Loucy (cell line): Measurements from ENCODE around the gene BCAM.

Source experiments
- H2AFZ ChIP-seq: fragments of 200-600 bp; sonication (generic); 2 replicates; pipeline ENCODE4 v1.6.0; 2016; ENCODE audit warnings: antibody characterized with exemption, mild to moderate bottlenecking, low read length, moderate library complexity
- H3F3A ChIP-seq: fragments of 200-600 bp; 2 replicates; pipeline ENCODE4 v1.6.0; 2016; ENCODE audit warnings: antibody characterized with exemption, low read depth, mild to moderate bottlenecking
- H3K27me3 ChIP-seq: fragments of 200-600 bp; sonication (generic); 2 replicates; pipeline ENCODE4 v1.6.1; 2014; ENCODE audit warnings: low read length, mild to moderate bottlenecking; ENCODE audit not compliant: insufficient read depth, poor library complexity, severe bottlenecking
- H3K36me3 ChIP-seq: fragments of 200-600 bp; sonication (generic); 2 replicates; pipeline ENCODE4 v1.6.1; 2016; ENCODE audit warnings: low read length; ENCODE audit not compliant: insufficient read depth
- H3K4me1 ChIP-seq: fragments of 200-600 bp; sonication (generic); 2 replicates; pipeline ENCODE4 v1.5.1; 2014; ENCODE audit warnings: low read length, mild to moderate bottlenecking; ENCODE audit not compliant: insufficient read depth, poor library complexity, severe bottlenecking
- H3K4me2 ChIP-seq: fragments of 200-600 bp; sonication (generic); 2 replicates; pipeline ENCODE4 v1.6.0; 2014; ENCODE audit warnings: antibody characterized with exemption, low read length, low read depth, mild to moderate bottlenecking; ENCODE audit not compliant: poor library complexity, severe bottlenecking
- H3K4me3 ChIP-seq: fragments of 200-600 bp; sonication (generic); 2 replicates; pipeline ENCODE4 v1.5.1; 2014; ENCODE audit warnings: low read length, mild to moderate bottlenecking, mixed read lengths; ENCODE audit not compliant: poor library complexity, severe bottlenecking
- H3K79me2 ChIP-seq: fragments of 200-600 bp; sonication (generic); 2 replicates; pipeline ENCODE4 v1.6.1; 2014; ENCODE audit warnings: low read length; ENCODE audit not compliant: insufficient read depth
- H3K9ac ChIP-seq: fragments of 200-600 bp; sonication (generic); 2 replicates; pipeline ENCODE4 v1.6.0; 2014; ENCODE audit warnings: mild to moderate bottlenecking, low read depth, low read length, moderate library complexity; ENCODE audit not compliant: poor library complexity, severe bottlenecking
- H3K9me2 ChIP-seq: fragments of 200-600 bp; sonication (generic); replicated peaks from 2 replicates; pipeline ENCODE4 v1.6.1; 2016; ENCODE audit warnings: low read depth, low read length, mixed read lengths
- H3K9me3 ChIP-seq: fragments of 200-600 bp; sonication (generic); 2 replicates; pipeline ENCODE4 v1.6.1; 2014; ENCODE audit warnings: mild to moderate bottlenecking, antibody characterized with exemption, low read length, low read depth; ENCODE audit not compliant: insufficient read depth
- H4K20me1 ChIP-seq: fragments of 200-600 bp; sonication (generic); 2 replicates; pipeline ENCODE4 v1.6.0; 2014; ENCODE audit warnings: antibody characterized with exemption, low read length, mild to moderate bottlenecking; ENCODE audit not compliant: insufficient read depth, poor library complexity, severe bottlenecking
- EZH2phosphoT487 ChIP-seq: fragments of 200-600 bp; IDR thresholded peaks from 2 replicates; pipeline ENCODE4 v1.6.1; 2018; ENCODE audit warnings: antibody characterized with exemption, mild to moderate bottlenecking, moderate library complexity, borderline replicate concordance
- TF ChIP-seq, protein P1 (sequence below): fragments of 200-600 bp; sonication (generic); conservative IDR thresholded peaks from 2 replicates; pipeline ENCODE4 v1.5.1; 2014; ENCODE audit warnings: mild to moderate bottlenecking, antibody characterized with exemption, low read length

Gene BCAM

DNA sequence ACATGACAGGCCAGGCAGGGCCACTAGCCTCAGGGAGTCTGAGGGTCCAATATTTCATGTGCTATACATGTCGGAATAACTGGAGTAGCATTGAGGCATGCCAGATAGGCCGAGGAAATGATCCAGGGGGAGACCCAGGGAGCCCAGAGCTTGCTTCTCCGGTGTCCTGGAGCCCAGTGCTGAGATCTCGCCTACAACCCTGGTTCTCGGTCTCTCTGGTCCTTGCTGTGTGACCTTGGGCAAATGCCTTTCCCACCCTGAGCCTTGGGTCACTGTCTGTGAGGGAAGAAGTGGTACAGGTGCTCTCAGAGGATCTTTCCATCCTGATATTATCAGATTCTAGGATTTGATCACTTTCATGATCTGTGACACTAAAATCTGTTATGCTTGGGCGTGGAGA, 19.9 kb upstream of the BCAM start:
- Histone ChIP-seq H3K79me2 (no peaks in the 10 kb centered on the region), H3F3A (no peaks in the 10 kb centered on the region), H3K27me3 (no peaks in the 10 kb centered on the region), H2AFZ (no peak overlapping the region), H3K9me2 (no peaks in the 10 kb centered on the region), H3K4me3 (no peak overlapping the region), H3K4me1 (no peaks in the 10 kb centered on the region), H3K9ac (no peak overlapping the region), H4K20me1 (no peaks in the 10 kb centered on the region), H3K36me3 (no peaks in the 10 kb centered on the region), H3K4me2 (no peak overlapping the region), H3K9me3 (no peaks in the 10 kb centered on the region)
- no peak for TF ChIP-seq EZH2phosphoT487
- TF ChIP-seq, protein P1, sequence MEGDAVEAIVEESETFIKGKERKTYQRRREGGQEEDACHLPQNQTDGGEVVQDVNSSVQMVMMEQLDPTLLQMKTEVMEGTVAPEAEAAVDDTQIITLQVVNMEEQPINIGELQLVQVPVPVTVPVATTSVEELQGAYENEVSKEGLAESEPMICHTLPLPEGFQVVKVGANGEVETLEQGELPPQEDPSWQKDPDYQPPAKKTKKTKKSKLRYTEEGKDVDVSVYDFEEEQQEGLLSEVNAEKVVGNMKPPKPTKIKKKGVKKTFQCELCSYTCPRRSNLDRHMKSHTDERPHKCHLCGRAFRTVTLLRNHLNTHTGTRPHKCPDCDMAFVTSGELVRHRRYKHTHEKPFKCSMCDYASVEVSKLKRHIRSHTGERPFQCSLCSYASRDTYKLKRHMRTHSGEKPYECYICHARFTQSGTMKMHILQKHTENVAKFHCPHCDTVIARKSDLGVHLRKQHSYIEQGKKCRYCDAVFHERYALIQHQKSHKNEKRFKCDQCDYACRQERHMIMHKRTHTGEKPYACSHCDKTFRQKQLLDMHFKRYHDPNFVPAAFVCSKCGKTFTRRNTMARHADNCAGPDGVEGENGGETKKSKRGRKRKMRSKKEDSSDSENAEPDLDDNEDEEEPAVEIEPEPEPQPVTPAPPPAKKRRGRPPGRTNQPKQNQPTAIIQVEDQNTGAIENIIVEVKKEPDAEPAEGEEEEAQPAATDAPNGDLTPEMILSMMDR, result no peak

- Histone ChIP-seq H3K27me3 (no peaks in the 10 kb centered on the region), H3F3A (no peaks in the 10 kb centered on the region), H3K9ac (no peak overlapping the region), H3K9me3 (no peaks in the 10 kb centered on the region), H3K4me1 (no peaks in the 10 kb centered on the region), H3K79me2 (no peaks in the 10 kb centered on the region), H4K20me1 (no peaks in the 10 kb centered on the region), H3K36me3 (no peaks in the 10 kb centered on the region), H3K4me3 (no peak overlapping the region), H2AFZ (no peak overlapping the region), H3K4me2 (no peak overlapping the region), H3K9me2 (no peaks in the 10 kb centered on the region)
- TF ChIP-seq, protein P1, result no peak
Measured at GRCh38 chr19:44789943-44790483, 18.9 kb upstream of the BCAM start.

DNA sequence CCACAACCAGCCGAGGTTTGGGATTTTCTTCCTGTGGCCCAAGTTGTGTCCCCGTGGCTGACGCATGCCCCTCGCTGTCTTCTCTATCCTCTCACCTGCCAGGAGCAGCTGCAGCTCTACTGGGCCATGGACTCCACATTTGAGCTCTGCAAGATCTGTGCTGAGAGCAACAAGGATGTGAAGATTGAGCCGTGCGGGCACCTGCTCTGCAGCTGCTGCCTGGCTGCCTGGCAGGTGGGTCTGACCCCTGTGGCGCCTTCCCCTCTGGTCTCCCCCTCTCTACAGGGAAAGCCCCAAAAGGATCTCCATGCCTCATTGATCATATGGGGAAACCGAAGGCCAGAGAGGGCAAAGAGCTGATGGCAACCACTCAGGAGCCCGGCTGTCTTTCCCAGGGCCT, 16.6 kb upstream of the BCAM start:
- TF ChIP-seq, protein P1, result no peak
- TF ChIP-seq EZH2phosphoT487, result no peak
- Histone ChIP-seq H3K36me3 (no peaks in the 10 kb centered on the region), H3K4me3 (no peak overlapping the region), H4K20me1 (no peaks in the 10 kb centered on the region), H3K27me3 (no peaks in the 10 kb centered on the region), H3K9me2 (no peaks in the 10 kb centered on the region), H3F3A (no peaks in the 10 kb centered on the region), H2AFZ (no peak overlapping the region), H3K79me2 (no peaks in the 10 kb centered on the region), H3K4me1 (no peaks in the 10 kb centered on the region), H3K9me3 (no peaks in the 10 kb centered on the region), H3K4me2 (no peak overlapping the region), H3K9ac (no peak overlapping the region)
